HG03460 (cell line): ENCODE data around the gene SPTA1.
"Not testable (repeated sequence)": the region's sequence is repeated elsewhere in the genome, so short reads cannot be mapped to it uniquely, and the experiment has no call there.

Experiments used
- ATAC-seq: cut with Tn5 transposase; IDR thresholded peaks from one replicate; pipeline ENCODE4 v1.9.1; 2021; ENCODE audit not compliant: unreplicated experiment

Gene SPTA1

DNA sequence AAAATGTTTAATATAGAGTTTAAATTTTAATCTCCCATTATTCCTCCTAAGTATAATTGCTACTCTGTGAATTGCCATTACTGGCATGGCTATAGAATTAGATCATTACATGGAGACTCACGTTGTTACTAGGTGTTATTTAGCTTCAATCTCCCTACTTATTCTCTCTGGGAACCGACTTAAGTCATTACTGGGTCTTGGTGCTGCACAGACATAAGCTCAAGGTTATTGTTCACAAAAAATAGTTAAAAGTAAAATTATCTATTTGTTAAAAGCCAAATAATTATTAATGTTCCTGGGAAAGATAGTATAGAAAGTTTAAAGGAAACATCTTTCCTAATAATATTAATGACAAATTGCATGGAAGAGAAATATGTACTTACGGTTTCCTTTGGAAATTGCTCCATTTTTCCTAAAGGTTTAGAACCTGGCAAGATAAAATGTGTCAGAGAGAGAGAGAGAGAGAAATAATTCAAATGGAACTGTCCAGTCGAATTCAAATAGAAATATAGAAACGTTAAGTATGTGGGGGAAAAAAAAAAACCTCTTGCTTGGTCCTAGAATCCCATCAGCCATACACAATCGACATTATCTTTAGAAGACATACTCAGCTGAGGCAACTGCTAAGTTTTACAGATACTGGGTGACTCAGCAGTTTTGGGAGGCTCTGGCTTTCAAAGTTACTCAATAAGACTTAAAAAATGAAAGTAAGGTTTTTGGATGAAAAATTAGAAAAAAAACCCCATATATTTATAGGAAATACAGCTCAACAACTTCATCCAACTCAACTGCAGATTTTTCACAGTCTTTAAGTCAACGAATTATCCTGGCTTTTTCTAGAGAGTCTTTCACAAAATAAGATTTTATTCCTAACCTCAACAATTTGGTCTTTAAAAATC is at the start of gene SPTA1:
Gene SPTA1, minus strand, starts transcription at position 605 of the 899 bp plus-strand sequence. Its CDS starts 198 bp downstream, at position 407.
- ATAC-seq: no peak

DNA sequence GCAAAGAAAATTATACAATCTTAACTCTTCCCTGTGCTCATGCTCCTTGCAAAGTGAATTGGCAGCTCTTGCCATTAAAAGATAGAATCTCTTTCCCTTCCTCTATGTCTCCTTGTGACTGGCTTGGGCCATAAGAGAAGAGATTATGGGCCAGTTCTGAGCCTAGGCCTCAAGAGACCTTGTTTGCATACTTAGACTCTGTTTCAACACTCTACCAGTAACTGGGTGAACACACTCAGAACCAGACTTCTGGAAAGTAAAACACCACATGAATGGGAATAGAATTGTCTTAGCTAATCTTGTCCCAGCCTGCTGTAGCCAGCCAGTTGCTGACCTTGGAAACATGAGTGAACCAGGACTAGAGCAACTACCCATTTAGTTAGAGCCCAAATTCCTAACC is 49.3 kb upstream of the SPTA1 start:
- ATAC-seq: no peak

DNA sequence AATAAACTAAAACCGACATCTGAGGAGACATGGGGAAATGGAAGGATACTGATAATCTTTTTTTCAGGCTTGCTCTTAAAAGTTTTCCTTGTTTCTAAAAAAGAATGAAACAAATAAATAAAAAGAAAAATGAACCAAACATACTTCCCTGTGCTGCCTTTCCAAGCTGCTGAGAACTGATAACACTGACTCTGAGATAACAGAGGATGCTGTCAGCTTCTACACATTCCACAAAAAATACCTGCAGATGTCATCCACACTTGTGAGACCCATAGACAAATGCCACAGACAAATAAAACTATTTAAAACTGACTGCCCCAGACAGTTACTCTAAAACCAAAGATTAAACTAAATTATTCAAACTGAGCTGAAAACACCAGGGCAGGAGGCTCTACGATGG is 46.0 kb upstream of the SPTA1 start:
- ATAC-seq: no peak

- ATAC-seq: no peak
Observed at GRCh38 chr1:158731707-158732106, 45.2 kb upstream of the SPTA1 start.

GRCh38 chr1:158730453-158730852 is 43.9 kb upstream of the SPTA1 start:
- ATAC-seq: no peak

GRCh38 chr1:158728510-158729225 is 42.2 kb upstream of the SPTA1 start:
- ATAC-seq: no peak

GRCh38 chr1:158724442-158724841 is 37.9 kb upstream of the SPTA1 start:
- no peak for ATAC-seq

DNA sequence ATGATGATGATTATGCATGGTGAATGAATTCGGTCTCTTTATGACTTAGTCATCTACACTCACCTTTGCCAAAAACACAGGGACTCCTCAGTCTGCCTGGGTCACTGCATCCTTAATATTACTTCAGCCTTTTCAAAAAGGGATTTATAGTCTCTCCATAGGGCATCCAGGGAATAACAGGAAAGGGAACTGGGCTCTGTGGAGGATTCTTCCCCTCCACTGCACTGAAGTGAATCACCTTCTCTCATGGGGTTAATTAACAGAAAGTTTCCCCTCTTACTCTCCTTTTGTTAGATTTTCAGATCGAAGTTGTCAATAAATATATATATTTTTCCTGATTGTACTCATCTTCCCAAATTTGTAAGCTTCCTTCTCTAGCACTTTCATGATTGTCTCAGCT is 34.1 kb upstream of the SPTA1 start, which contains the start of gene OR6K3:
Gene OR6K3, minus strand, starts transcription at position 101 of the 400 bp plus-strand sequence. CDS start 2,605 bp downstream, outside the sequence.
- ATAC-seq: no peak

- no peak for ATAC-seq
Observed at GRCh38 chr1:158719664-158720063, 33.1 kb upstream of the SPTA1 start.

- no peak for ATAC-seq
Observed at GRCh38 chr1:158717344-158717743, 30.8 kb upstream of the SPTA1 start.

DNA sequence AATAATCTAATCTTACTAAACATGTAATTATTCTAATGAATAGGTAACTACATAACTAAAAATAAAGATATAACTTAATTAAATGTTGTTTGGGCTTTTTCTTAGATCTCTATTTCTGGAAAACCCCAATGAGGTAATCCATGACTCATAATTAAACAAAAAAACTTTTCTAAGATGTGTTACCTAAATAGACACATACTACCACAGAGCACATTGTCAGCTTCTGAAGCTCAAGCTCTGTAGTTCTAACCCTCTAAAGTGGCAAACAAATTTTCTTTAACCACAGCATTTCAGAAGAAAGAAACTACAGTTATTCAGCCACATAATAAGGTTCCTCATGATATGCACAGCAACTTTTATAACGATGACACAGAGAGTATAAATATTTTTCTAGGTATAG is 29.8 kb upstream of the SPTA1 start:
- ATAC-seq: no peak

GRCh38 chr1:158714754-158715153 is 28.2 kb upstream of the SPTA1 start:
- ATAC-seq: no peak

GRCh38 chr1:158711098-158711497 is 24.6 kb upstream of the SPTA1 start:
- no peak for ATAC-seq

DNA sequence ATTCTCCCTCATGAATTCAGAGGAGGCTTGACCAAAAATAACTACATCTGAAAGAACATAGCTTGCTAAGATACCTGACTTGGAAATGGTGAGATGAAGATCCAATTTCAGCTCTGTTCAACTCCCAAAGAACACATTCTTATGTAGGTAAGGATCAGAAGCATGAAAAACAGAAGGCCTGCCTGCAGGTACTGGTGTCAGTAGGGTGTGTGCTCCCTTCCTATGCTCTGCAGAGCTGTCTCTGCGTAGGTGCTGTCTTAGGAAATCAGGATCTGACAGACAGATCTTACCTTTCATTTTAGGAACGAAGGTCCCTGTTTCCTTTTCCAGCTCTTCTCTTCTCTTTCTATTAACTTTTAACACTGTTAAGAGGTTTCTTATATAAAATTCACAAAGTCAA is 19.6 kb upstream of the SPTA1 start:
- ATAC-seq: no peak

- ATAC-seq: no peak
Observed at GRCh38 chr1:158700552-158700951, 14.0 kb upstream of the SPTA1 start, which contains the start of gene OR6K2. OR6K2 (minus strand) TSS chr1:158700652; CDS start chr1:158700652, 0 bp downstream.

DNA sequence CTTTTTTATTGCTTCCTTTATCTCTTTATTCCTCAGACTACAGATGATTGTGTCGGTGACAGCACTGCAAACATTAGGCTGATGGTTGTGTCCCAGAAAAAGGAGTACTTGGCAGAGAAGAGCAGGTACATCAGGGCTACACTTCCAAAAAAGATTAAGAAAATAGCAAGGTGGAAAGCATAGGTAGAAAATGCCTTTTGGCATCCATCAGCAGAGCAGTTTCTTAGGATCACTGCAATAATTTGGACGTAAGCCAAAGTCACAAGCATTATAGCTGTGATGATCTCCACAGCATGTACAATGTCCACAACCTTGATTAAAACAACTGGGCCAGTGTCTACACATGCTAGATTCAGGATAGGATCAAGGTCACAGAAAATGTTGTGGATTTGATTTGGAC is 8.1 kb upstream of the SPTA1 start:
- ATAC-seq: no peak

DNA sequence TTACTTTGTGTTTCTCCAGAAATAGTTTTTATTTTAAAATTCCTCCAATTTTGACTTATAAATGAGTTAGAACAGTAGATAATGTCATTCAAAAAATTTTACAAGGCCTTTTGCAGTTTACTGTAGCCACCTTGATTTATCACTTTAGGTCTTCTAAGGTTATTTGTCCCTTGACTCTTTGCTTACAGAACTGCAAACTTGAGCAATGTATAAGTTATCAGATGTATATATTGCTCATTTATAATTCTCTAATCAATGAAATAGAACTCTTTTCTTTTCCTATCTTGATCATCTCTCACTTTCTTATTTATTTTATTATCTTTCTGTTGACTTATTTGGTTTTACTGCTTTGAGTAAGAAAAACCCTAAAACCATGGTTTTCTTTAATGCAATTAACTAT is 5.8 kb upstream of the SPTA1 start:
- no peak for ATAC-seq

- no peak for ATAC-seq
Observed at GRCh38 chr1:158691907-158692306, 5.4 kb upstream of the SPTA1 start.

- not testable (repeated sequence) for ATAC-seq
Observed at GRCh38 chr1:158691149-158691548, 4.6 kb upstream of the SPTA1 start.

GRCh38 chr1:158689875-158690274 is 3.4 kb upstream of the SPTA1 start:
- ATAC-seq: no peak

DNA sequence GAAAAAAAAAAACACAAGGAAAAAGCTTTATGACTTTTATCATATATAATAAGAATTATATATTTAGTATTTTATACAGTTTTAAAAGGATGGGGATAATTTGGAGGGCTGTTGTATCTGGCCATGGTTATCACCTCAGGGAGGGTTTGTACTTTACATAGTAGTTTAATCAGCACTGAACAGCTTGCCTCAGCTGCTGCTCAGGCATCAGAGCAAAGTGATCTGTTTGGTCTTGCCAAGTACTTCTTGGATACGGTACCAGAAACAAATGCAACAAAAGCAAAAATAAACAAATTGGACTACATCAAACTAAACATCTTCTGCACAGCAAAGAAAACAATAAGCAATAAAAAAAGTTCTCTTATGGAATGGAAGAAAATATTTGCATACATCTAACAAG is 2.6 kb upstream of the SPTA1 start:
- no peak for ATAC-seq

DNA sequence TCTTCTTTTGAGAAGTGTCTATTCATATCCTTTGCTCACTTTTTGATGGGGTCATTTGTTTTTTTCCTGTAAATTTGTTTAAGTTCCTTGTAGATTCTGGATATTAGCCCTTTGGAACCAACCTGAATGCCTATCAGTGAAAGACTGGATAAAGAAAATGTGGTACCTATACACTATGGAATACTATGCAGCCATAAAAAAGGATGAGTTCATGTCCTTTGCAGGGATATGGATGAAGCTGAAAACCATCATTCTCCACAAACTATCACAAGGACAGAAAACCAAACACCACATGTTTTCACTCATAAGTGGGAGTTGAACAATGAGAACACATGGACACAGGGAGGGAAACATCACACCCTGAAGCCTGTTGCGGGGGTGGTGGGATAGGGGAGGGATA is 1.8 kb upstream of the SPTA1 start:
- ATAC-seq: not testable (repeated sequence)
